ENCODE measurements around the gene SRSF6.

- TF ChIP-seq POLR2AphosphoS5 (IDR thresholded peaks at IDR 0.05; ENCODE audit: low read depth, low read length), result no peak
- TF ChIP-seq POLR2A (IDR thresholded peaks at IDR 0.05; ENCODE audit: borderline replicate concordance, extremely low read depth, insufficient read depth, insufficient read length), result no peak
- TF ChIP-seq SIN3A (IDR thresholded peaks at IDR 0.05; ENCODE audit: low read depth), result no peak
- TF ChIP-seq, protein P1, sequence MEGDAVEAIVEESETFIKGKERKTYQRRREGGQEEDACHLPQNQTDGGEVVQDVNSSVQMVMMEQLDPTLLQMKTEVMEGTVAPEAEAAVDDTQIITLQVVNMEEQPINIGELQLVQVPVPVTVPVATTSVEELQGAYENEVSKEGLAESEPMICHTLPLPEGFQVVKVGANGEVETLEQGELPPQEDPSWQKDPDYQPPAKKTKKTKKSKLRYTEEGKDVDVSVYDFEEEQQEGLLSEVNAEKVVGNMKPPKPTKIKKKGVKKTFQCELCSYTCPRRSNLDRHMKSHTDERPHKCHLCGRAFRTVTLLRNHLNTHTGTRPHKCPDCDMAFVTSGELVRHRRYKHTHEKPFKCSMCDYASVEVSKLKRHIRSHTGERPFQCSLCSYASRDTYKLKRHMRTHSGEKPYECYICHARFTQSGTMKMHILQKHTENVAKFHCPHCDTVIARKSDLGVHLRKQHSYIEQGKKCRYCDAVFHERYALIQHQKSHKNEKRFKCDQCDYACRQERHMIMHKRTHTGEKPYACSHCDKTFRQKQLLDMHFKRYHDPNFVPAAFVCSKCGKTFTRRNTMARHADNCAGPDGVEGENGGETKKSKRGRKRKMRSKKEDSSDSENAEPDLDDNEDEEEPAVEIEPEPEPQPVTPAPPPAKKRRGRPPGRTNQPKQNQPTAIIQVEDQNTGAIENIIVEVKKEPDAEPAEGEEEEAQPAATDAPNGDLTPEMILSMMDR (IDR thresholded peaks at IDR 0.05 in 2 of 3, conservative IDR thresholded peaks at IDR 0.05 in 1 of 3; ENCODE audit: borderline replicate concordance in 1 of 3, insufficient read depth in 1 of 3, low read depth in 2 of 3, low read length in 2 of 3), result no peak
Measured at GRCh38 chr20:43465625-43465943, 7.9 kb downstream of the SRSF6 start.

Measured in HCT116 (cell line).